Activated CD8-positive, alpha-beta memory T cell treated with anti-CD3 and anti-CD28 coated beads for 36 hours (primary cell): ENCODE measurements around the gene MGMT. TPM values are rescaled to one million over a fixed set of nuclear protein-coding genes. Genes with fewer than 3 reads are reported as not detected.

Experiments
- CTCF ChIA-PET: fragments of 350-600 bp; sonication (Branson Sonifier 250); formaldehyde crosslinking; loops from one replicate; lab custom pipeline; 2021; ENCODE audit warnings: antibody characterized with exemption; lab: Charles Lee
- POLR2A ChIA-PET: fragments of 350-600 bp; sonication (Branson Sonifier 250); formaldehyde crosslinking; loops from one replicate; lab custom pipeline; 2021; ENCODE audit warnings: antibody characterized with exemption; lab: Charles Lee
- total RNA-seq, 2 experiments: library from RNA; stranded (reverse); gene quantifications; one replicate each; pipeline ENCODE4 v1.2.3, GENCODE V29; 2021

MGMT gene
- total RNA-seq, 2 experiments from 2014 or later = 21.0 to 22.0 TPM

DNA sequence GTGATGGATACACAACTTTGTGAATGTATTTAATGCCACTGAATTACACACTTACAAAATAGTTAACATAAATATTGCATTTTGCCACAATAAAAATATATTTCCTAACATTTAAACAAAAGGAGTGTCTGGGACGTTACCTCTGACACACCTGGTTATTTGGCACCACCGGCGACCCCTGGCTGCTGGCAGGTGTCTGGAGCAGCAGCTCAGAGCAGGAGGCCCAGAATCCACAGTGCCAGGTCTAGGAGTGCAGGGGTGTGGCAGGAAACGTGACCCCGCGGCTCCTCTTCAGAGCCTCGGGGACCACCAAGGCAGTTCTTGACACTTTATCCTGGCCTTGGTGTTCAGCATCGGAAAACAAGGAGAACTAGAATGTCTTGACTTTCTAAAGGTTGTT lies 46.3 kb downstream of the MGMT start:
- CTCF ChIA-PET = no interaction called here
- POLR2A ChIA-PET = no interaction called here

DNA sequence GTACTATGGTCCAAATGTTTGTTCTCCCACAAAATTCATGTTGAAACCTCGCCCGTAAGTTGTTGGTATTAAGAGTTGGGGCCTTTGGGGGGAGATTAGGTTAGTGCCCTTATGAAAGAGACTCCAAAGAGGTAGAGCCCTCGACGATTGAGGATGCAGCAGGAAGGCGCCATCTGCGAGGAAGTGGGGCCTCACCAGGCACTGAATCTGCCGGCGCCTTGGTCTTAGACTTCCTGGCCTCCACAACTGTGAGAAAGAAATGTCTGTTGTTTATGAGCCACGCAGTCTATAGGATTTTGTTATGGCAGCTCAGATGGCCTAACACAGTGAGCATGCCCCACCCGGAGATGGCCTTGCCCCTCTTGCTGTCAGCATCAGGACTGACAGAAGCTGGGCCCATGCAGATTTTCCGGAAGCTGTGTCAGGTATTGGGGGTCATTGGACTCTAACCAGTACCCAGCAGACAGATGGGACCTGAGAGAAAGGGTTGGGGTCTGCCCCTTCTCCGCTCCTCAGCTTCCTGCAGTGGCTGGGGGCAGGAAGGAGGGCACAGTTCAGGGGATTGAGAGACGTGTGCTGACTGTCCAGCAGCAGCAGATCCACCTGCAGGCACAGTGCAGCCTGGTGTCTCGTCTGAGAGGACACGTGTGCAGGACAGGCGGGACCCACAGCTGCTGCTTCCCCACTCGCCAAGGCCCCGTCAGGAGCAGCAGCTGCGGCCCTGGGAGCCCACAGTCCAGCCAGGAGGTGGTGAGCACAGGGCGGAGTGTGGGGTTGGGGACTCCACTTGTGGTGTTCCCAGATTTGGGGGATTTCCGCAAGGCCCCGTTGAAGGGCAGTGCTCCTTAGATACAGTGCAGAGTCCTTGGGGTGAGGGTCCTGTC lies 47.8 kb downstream of the MGMT start:
- POLR2A ChIA-PET = no interaction called here
- CTCF ChIA-PET = interaction anchor here (0.6 kb wide), 1 partner anchor 125 kb away, joined by 3 read pairs; no protein-coding TSS in a partner anchor

DNA sequence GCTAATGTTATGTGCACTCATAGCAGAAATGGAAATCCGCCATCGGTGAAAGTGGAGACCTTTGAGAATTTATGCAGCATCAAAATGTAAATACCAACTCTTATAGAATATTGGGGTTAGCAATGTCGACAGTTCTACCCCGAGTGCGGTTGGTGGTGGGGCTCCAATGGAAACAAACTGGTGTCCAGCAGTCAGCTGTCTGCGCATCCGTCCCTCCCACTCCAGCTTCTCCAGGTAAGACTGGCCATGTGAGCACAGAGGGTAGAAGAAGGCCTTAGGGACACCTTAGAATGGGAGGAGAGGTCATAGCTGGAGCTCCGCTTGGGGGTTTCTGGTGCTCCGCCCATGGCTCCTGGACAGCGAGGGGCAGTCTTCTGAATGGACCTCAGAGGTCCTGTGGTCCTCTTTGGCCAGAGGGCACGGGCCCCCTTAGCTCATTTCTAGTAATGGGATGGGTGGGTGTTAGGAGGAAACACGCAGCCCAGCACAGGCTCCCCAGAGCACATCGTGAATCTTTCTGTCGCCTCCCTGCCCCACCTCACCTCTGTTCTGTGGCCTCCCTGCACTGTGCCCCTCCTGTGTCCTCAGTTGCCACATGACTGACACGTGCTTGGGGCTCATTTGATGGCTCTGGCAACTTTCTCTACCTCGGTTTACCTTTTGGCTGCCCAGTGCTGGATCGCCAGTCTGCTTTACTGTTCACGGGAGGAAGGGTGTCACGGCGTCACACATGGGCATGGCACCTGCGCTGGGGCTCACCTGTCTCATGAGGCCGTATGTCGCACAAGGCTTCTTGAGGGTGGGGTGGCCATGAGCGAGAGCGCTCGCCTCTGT lies 50.0 kb downstream of the MGMT start:
- POLR2A ChIA-PET = no interaction called here
- CTCF ChIA-PET = no interaction called here

DNA sequence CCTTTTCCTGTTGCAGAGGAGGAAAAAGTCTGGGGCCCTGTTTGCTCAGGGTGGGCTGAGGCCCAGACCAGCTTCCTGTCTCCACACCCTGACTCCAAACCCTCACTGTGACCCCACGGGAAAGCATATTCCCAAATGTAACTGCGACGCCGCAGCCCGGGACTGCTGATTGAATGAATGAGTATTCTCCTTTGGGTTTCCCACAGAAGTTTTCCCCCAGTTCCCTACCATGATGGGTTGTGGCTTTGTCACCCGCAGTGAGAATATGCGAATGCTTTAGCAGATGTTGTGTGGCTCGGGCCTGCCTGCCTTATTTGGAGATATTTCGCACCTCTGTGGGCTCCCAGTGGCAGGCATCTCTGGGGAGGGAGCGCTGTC lies 50.6 kb downstream of the MGMT start:
- POLR2A ChIA-PET = no interaction called here
- CTCF ChIA-PET = no interaction called here

DNA sequence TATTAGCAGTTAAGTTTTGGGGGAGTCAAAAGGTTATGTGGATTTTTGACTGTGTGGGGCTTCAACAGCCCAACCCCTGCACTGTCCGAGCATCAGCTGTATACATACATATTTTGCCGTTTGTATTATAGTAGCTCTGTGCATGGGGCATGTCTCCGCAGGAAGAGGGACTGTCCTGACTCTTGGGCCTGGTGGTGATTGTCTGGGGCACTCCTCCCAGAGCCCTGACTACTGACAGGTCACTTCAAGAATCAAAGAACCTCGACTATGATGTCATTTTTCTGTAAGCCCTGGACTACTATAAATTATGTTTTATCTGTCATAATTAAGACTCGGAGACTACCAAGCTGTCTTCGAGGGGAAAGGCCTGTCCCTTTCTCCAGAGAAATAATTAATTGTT lies 51.8 kb downstream of the MGMT start:
- ChIA-PET POLR2A (no interaction called here), CTCF (no interaction called here)

DNA sequence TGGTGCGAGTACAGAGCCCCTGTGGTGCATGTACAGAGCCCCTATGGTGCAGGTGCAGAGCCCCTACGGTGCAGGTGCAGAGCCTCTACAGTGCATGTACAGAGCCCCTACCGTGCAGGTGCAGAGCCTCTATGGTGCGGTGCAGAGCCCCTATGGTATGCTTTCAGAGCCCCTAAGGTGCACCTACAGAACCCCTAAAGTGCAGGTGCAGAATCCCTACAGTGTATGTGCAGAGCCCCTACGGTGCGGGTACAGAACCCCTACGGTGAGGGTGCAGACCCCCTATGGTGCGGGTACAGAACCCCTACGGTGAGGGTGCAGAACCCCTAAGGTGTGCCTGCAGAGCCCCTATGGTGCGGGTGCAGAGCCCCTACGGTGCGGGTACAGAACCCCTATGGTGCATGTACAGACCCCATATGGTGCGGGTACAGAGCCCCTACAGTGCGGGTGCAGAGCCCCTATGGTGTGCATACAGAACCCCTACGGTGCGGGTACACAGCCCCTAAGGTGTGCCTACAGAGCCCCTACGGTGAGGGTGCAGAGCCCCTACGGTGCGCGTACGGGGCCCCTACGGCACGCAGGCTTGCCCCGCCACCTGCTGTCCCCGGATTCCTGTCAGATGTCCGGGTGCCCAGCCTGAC lies 53.5 kb downstream of the MGMT start:
- ChIA-PET CTCF (interaction anchor here (0.7 kb wide), 1 partner anchor 12 kb away, joined by 3 read pairs; no protein-coding TSS in a partner anchor), POLR2A (no interaction called here)

DNA sequence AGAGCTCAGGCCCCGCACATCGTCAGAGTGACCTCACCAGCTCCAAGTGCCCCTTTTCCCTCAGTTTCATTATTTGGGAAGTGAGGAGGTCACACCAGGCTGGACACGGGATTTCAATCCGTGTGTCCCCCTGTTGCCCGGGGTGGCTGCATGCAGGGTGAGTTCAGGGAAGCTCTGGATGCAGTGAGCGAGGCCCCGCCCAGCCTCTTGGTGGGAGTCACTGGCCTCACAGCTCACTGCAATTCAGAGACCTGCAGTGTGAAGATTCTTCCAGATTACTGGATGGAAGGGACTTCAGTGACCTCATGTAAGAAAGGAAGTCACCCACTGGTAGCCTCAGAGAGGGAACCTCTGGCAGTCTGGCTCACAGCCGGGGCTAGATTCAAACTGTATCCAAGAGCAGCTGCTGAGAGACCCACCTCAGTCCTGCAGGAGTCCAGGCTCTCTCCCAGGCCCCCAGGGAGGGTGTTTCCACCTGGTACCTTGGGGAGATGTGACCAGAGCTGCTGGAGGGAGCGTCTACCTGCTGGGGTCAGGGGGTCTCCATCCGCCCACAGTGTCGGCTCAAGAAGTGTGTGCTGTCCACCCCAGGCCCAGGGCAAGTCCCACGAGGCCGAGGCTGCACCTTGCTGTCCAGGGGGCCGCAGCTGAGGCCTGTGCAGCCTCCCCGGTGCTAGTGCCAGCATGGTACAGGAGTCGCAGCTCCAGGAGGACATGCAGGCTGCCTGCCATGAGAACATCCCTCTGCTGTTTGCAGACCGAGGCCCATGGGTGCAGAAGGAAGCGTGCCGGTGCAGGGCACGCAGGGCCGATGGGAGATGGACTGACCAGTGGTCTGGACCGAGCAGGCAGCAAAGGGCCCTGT lies 54.4 kb downstream of the MGMT start:
- ChIA-PET POLR2A (no interaction called here), CTCF (no interaction called here)

DNA sequence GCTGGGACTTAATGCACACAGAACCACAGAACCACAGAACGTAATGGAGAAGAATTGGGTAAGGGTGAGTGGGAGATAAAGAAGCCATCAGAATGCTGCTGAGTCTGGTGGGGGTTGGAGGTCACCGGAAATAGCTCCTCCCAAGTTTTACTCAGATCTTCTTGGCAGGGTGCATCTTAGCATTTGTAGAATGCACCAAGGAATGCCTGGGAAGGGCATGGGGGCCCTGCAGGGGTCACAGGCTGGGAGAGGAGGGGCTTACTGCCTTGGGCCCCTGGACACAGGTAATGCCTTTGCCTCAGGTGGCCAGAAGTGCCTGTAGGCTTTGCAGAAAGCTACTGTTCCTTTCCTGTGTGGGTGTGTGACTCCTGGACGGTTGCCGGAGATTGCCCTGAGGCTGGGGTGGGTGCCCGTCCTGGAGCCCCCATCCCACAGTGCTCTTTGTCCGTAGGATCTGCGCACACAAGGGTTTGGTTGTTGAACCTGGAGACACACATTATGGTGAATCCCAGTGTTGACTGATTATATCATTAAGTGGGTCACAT lies 55.1 kb downstream of the MGMT start:
- ChIA-PET CTCF (no interaction called here), POLR2A (no interaction called here)

DNA sequence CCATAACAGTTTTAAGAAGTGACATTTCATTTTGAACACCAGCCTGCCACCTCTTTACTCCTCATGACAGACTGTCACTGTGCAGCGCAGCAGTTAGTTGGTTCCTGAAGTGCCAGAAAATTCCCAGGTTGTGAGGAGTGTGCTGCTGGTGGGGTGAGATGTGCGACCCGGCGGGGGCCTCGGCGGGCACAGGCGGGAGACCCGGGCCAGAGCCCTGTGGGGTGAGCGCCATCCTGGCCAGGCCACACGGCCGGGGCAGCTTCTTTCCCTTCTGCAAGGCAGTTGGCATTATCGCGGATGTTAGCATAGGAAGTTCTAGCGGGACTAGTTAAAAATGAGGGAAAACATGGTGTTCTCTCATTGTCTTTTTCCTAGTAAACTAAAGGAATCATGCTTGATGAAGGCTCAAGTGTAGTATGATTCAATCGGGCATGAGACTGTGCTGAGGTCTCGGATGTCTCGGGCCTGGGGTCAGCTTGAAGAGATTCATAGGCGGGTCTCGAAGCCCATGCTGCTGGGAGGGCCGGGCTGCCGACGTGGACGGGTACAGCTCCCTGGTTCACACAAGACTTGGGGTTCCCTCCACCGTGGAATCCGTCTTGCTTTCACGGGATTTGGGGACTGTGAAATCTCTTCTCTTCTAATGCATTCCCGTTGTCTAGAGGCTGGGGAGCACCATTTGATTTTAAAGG lies 56.1 kb downstream of the MGMT start:
- POLR2A ChIA-PET = no interaction called here

DNA sequence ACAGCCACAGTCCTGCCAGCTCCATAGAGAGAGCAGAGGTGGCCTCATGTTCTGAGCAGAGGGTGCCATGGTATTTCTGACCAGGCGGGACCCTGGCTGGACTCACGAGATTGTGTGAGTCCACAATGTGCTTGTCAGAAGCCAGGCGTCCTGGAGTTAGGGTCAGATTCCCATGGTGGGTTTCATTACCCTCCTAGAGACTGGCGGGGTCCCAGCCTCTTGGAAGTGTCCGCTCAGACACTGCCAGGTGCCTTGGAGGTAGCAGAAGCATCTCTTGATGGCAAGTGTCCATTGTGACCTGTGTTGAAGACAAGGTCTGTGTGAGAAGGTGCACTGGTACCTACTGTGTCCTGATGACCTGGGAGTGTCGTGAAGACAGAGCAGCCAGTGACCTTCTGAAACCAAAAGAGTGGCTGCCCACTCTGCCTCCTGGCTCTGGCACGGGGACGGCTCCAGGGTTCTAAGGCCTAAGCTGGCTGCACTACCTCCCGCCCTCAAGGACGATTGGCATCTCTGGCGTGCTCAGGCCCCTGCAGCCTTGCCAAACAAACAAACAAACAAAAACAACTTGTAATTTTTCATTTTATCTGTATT lies 56.8 kb downstream of the MGMT start:
- ChIA-PET POLR2A (no interaction called here), CTCF (no interaction called here)

More for the DNA sequence above, 56.1 kb downstream of the MGMT start:
- CTCF ChIA-PET = no interaction called here

DNA sequence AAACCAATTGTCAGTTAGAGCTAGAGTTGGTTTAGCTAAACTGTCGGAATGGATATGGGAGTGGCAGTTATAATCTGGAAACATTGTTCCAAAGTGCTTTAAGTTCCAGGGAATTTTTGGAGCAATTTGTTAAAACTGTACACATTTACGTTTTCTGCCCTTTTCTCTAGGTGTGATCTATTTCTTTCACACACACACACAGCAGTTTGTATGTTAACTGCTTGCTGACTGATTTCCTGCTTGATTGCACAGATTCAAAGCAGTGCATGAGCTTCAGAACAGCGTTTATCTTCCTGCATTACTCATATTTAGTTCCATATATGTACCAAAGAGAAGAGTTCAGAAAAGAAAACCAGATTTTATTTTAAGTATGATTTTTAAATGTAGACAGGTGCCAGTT lies 57.9 kb downstream of the MGMT start:
- POLR2A ChIA-PET = no interaction called here

DNA sequence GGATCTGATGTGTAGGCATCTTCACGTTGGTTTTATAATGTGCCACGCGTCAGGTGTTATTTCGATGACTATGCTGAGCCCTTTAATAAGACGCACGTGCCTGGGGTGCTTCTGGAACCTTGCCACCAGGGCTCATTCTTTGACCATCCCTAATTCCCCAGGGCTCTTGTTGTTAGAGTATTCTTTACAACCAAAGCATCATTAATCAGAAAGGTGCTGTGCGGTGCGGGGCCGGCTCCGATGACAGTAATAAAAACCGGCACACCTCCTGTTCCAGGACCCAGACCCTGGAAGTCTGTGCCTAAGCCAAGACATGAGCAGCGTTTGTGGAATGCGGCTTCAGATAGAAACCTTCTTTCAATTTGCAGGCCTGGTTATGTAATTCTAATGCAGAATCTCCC lies 58.4 kb downstream of the MGMT start:
- POLR2A ChIA-PET = no interaction called here
- CTCF ChIA-PET = no interaction called here

More for the DNA sequence above, 57.9 kb downstream of the MGMT start:
- CTCF ChIA-PET = no interaction called here

DNA sequence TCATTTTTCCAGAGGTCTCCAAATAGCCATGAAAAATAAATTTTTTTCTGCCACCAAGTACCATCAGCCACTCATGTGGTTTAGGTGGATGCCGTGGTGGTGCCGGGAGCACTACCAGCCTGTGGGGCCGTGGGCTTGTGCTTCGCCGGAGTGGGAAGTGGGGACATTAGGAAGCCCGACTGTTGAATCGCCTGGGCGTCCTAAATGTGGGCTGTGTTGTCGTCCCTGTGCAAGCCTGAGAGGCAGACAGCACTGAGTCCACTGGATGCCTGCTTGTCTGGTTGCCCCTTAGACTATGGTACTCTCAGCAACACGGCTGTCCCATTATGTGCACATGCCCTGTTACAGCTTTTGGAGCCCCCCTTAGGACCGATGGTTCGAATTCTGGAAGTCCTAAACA lies 59.9 kb downstream of the MGMT start:
- CTCF ChIA-PET = no interaction called here
- POLR2A ChIA-PET = no interaction called here

DNA sequence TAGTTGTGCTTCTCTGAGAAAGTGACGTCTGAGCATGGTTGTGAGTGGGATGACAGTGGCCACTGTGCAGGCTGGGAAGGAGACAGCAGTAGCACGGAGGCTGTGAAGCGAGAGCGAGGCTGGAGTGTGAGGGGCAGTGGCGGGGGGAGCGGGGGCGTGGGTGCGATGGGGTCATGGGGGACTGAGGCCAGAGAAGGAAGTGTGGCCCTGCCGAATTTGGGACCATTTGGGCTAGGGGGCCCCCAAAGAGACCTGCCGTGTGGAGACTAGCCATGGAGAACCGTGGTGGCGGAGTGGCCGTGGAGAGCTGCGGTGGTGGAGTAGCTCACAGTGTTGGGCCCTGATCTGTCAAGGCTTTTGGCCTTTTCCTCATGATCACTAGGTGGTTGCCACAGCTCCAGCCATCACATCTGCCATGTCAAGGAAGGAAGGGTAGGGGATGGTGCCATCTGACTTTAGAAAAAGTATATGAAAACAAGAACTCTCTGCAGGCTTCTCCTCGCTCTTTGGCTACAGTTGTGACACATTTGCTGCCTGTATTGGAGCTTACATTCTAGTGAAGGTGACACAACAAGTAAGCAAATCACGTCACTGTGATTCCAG lies 61.4 kb downstream of the MGMT start:
- POLR2A ChIA-PET = no interaction called here
- CTCF ChIA-PET = no interaction called here

DNA sequence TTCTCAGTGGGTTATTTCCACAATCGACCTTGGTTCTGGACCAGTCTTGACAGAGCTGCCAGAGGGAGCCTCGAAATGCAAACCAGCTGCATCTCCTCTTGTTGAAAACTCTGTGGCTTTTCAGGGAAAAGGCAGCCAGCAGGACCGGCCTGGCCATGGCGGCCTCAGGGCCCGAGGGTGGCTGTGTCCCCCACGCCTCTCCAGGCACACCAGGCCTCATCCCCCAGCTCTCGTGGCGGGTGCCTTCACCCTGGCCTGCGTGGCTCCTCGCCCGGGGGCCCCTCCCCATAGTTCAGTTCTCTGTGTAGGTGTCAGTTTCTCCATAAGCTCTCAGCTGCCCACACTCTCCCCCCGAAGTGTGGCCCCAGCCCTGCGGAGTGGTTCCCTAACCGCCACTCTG lies 63.5 kb downstream of the MGMT start:
- CTCF ChIA-PET = no interaction called here

DNA sequence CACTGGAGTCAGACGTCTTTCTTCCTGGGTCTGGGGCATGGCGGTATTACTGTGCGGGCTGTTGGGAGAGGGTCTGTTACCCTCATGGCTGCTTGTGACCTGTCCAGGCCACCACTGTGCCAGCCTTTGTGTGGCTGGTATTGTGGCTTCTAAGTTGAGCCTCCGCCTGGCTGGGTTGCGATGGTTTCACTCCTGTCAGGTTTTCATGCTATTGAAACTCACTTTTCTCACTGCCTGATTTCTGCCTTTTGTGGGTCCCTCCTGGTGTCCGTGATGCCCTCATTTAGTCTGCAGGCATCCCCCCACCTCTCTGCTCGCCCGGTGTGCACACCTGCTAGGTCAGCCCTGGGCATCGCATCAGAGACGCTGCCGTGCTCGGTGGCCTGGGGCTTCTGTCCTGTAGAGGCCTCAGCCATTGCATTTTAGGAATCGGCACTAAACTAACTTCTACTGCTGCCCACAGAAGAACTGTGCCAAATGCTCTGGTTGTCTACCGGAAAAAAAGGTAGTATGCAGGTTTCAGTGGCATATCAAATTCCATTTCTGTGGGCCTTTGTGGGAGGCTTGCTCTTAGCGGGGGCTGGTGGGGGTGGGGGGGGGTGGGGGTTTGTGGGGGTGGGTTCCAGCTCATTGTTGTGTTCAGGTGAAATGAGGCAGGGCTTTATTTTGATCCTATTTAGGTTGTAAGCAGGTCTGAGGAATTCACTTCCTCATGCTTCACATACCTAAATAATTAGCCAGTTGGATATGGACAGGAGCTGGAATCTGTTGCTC lies 64.3 kb downstream of the MGMT start:
- CTCF ChIA-PET = no interaction called here
- POLR2A ChIA-PET = no interaction called here

More for the DNA sequence above, 63.5 kb downstream of the MGMT start:
- POLR2A ChIA-PET = no interaction called here
